ENCODE measurements around the gene PPFIA1. TPM values are rescaled to one million over a fixed set of nuclear protein-coding genes. Genes with fewer than 3 reads are reported as not detected.

PPFIA1 gene
- total and polyA plus RNA-seq, 2 of the 8 experiments (the other 6 are each of a cell fraction or from before 2014, with no cell fraction given) = 44.3 to 73.5 TPM

DNA sequence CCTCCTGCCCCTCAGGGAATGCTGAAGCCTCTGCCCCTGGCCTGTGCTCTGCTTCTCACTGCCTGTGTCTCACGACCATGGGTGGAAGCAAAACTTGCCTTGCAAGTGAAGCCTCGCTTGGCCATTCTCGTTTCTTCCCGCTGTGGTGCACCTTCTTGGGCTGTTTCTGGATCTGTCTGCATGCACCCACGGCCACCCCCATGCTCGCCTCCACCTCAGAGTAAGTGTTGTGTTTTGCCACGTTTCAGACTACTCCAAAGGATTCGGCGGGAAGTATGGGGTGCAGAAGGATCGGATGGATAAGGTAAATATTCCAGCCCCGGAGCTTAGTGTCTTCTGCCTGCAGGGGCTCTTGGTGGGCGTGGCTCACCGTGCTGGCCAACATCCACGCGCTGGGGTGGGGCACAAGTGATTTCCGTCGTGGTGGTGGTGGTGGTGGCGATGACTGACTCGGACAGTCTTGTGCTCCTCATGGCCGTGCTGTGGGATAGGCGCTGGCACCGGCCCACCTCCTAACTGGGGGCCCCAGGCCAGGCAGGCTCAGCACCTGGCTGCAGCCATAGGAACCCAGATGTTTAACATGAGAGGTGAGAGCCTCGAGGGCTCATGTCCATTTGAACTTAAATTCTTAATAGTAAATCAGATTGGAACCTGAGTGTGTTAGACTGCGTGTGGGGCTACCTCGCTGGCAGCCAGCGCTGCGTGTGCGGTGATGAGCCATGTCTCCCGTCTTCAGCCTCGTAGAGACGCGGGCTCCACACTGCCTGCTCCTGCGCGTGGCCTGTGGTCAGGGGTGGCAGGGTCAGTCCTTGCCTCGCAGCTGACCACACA lies 152.4 kb downstream of the PPFIA1 start:
- no peak overlapping the region for H4K91ac ChIP-seq (replicated peaks; ENCODE audit: insufficient read length, low read length)
- H4K20me1 ChIP-seq (replicated peaks in 1 of 2; ENCODE audit: control insufficient read depth in 1 of 2, insufficient read depth in 2 of 2, low read length in 2 of 2) = peaks cover 18 to 31% of the 10 kb centered on the region in 2 experiments
- no peak overlapping the region for H3K4me2 ChIP-seq (ENCODE audit: insufficient read depth in 1 of 2, low read depth in 2 of 2, low read length in 2 of 2)
- no peak overlapping the region for H3K56ac ChIP-seq (replicated peaks; ENCODE audit: insufficient read length, low read depth, low read length)
- H3K4ac ChIP-seq (replicated peaks; ENCODE audit: insufficient read length, low read depth, low read length) = no peak overlapping the region
- H3K9ac ChIP-seq (replicated peaks in 1 of 4; ENCODE audit: extremely low read depth in 1 of 4, low read depth in 3 of 4, low read length in 3 of 4) = no peak overlapping the region; a peak in 1 of 7 replicates
- no peak overlapping the region for H4K5ac ChIP-seq (ENCODE audit: insufficient read length, low read depth, low read length)
- no peak overlapping the region for H2AK5ac ChIP-seq (ENCODE audit: low read depth, low read length)
- H2AFZ ChIP-seq (ENCODE audit: low read length) = no peak overlapping the region
- no peak overlapping the region for H3K18ac ChIP-seq (ENCODE audit: extremely low read depth, low read length)
- H4K8ac ChIP-seq (ENCODE audit: extremely low read depth, insufficient read depth, low read length) = peak overlapping the region; percentile 77
- H3K36me3 ChIP-seq (ENCODE audit: control insufficient read depth in 2 of 4, insufficient read depth in 4 of 4, low read length in 3 of 4) = peaks cover 28 to 68% (median 66%) of the 10 kb centered on the region in 4 experiments
- no peaks in the 10 kb centered on the region for H3K27me3 ChIP-seq (replicated peaks in 1 of 4; ENCODE audit: control insufficient read depth in 3 of 4, extremely low read depth in 1 of 4, insufficient read depth in 3 of 4, low read length in 3 of 4)
- 90% methylated on average over 34 of the region's 35 CpGs; no CpG with 5 or more reads in 1 of the 2 experiments for WGBS, 2 experiments (ENCODE audit: extremely low coverage in 1 of 2, insufficient coverage in 1 of 2, insufficient read length in 1 of 2, insufficient replicate concordance in 2 of 2, low coverage in 1 of 2, low lambda C conversion rate in 2 of 2, missing lambda C conversion rate in 1 of 2)
- H2BK15ac ChIP-seq (ENCODE audit: low read length) = no peak overlapping the region
- H3K79me1 ChIP-seq (ENCODE audit: low read depth, low read length) = peaks cover 2% of the 10 kb centered on the region
- H2BK20ac ChIP-seq (ENCODE audit: low read length) = no peak overlapping the region
- DNase-seq (ENCODE audit: low read depth in 1 of 2, low spot score in 2 of 2) (no peak), FAIRE-seq (no peak)
- peak overlapping the region; percentile 48; the same call in 1 of the 2 replicates for H2BK5ac ChIP-seq (ENCODE audit: low read depth, low read length)
- 0 out of 2 replicates have a peak overlapping the region, but pooled peaks have one; percentile 15 for H3K27ac ChIP-seq (ENCODE audit: low read depth, low read length)
- TF ChIP-seq, protein P1, sequence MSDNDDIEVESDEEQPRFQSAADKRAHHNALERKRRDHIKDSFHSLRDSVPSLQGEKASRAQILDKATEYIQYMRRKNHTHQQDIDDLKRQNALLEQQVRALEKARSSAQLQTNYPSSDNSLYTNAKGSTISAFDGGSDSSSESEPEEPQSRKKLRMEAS (IDR thresholded peaks at IDR 0.05) = no peak
- TF ChIP-seq RAD21 (IDR thresholded peaks at IDR 0.05 in 1 of 2, conservative IDR thresholded peaks at IDR 0.05 in 1 of 2; ENCODE audit: low read depth in 2 of 2, low read length in 2 of 2) (no peak), YY1 (IDR thresholded peaks at IDR 0.05; ENCODE audit: low read depth, low read length) (no peak), SIX5 (IDR thresholded peaks at IDR 0.05; ENCODE audit: low read depth, low read length) (no peak), RFX5 (IDR thresholded peaks at IDR 0.05; ENCODE audit: borderline replicate concordance, low read depth, low read length) (no peak), HDAC6 (IDR thresholded peaks at IDR 0.05; ENCODE audit: low read depth, low read length) (no peak)
- H2BK120ac ChIP-seq (replicated peaks; ENCODE audit: low read depth, low read length) = no peak overlapping the region
- H3K4me1 ChIP-seq (replicated peaks in 1 of 4; ENCODE audit: control insufficient read depth in 3 of 4, insufficient read depth in 4 of 4, low read length in 3 of 4) = peaks cover 0 to 10% (median 3%) of the 10 kb centered on the region in 4 experiments; a peak in 3 of 7 replicates
- no peak overlapping the region for H3K14ac ChIP-seq (ENCODE audit: insufficient read length)
- H3K9me3 ChIP-seq (ENCODE audit: insufficient read depth in 2 of 2, low read depth in 1 of 2, low read length in 1 of 2) = no peaks in the 10 kb centered on the region
- H3K4me3 ChIP-seq (ENCODE audit: extremely low read depth in 1 of 4, insufficient read depth in 2 of 4, low read depth in 3 of 4, low read length in 4 of 4) = no peak overlapping the region
- no peaks in the 10 kb centered on the region for H3K23me2 ChIP-seq (ENCODE audit: low read depth, low read length)
- H2BK12ac ChIP-seq (ENCODE audit: low read depth, low read length) = no peak overlapping the region
- no peak overlapping the region for H3K23ac ChIP-seq (ENCODE audit: insufficient read length)
- ChIA-PET CTCF (ENCODE audit: partially characterized antibody) (no interaction called here), POLR2A (ENCODE audit: partially characterized antibody) (interaction anchor here (1.5 to 2.1 kb wide), 3 partner anchors 11 to 25 kb away, joined by 4 to 8 read pairs (median 7); partner anchors contain the start of gene CTTN)
- no peaks in the 10 kb centered on the region; a peak in 1 of 4 replicates for H3K79me2 ChIP-seq (ENCODE audit: control insufficient read depth in 1 of 2, insufficient read depth in 2 of 2, low read length in 2 of 2)

Measured in H1 (cell line).